Measurements from ENCODE around the gene PRSS53. TPM values are rescaled to one million over a fixed set of nuclear protein-coding genes. Genes with fewer than 3 reads are reported as not detected.

PRSS53 gene
- total RNA-seq, 1 donor from 2014 or later: 7.0 TPM

DNA sequence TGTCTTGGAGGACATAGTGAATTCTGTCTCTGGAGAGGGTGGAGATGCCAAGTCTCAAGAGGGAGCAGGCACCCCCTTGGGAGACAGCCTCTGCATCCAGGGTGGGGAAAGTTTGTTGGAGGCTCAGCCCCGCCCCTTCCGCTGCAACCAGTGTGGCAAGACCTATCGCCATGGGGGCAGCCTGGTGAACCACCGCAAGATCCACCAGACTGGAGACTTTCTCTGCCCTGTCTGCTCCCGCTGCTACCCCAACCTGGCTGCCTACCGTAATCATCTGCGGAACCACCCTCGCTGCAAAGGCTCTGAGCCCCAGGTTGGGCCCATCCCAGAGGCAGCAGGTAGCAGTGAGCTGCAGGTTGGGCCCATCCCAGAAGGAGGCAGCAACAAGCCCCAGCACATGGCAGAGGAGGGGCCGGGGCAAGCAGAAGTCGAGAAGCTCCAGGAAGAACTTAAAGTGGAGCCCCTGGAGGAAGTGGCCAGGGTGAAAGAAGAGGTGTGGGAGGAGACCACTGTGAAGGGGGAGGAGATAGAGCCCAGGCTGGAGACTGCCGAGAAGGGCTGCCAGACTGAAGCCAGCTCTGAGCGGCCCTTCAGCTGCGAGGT is 9.3 kb downstream of the PRSS53 start:
- no peak for DNase-seq (ENCODE audit: low spot score)
- no peaks in the 10 kb centered on the region for H3K27me3 Mint-ChIP-seq (ENCODE audit: low read depth)
- H3K4me1 Mint-ChIP-seq (ENCODE audit: low read depth): peaks cover 22% of the 10 kb centered on the region
- no peak overlapping the region for H3K27ac Mint-ChIP-seq (ENCODE audit: unreplicated experiment)
- H3K9me3 Mint-ChIP-seq (ENCODE audit: low read depth): no peaks in the 10 kb centered on the region
- no peak overlapping the region for H3K4me3 Mint-ChIP-seq (ENCODE audit: unreplicated experiment)
- peaks cover 14% of the 10 kb centered on the region for H3K36me3 Mint-ChIP-seq (ENCODE audit: low read depth)
- TF ChIP-seq, protein P1, sequence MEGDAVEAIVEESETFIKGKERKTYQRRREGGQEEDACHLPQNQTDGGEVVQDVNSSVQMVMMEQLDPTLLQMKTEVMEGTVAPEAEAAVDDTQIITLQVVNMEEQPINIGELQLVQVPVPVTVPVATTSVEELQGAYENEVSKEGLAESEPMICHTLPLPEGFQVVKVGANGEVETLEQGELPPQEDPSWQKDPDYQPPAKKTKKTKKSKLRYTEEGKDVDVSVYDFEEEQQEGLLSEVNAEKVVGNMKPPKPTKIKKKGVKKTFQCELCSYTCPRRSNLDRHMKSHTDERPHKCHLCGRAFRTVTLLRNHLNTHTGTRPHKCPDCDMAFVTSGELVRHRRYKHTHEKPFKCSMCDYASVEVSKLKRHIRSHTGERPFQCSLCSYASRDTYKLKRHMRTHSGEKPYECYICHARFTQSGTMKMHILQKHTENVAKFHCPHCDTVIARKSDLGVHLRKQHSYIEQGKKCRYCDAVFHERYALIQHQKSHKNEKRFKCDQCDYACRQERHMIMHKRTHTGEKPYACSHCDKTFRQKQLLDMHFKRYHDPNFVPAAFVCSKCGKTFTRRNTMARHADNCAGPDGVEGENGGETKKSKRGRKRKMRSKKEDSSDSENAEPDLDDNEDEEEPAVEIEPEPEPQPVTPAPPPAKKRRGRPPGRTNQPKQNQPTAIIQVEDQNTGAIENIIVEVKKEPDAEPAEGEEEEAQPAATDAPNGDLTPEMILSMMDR (IDR thresholded peaks at IDR 0.05): no peak

DNA sequence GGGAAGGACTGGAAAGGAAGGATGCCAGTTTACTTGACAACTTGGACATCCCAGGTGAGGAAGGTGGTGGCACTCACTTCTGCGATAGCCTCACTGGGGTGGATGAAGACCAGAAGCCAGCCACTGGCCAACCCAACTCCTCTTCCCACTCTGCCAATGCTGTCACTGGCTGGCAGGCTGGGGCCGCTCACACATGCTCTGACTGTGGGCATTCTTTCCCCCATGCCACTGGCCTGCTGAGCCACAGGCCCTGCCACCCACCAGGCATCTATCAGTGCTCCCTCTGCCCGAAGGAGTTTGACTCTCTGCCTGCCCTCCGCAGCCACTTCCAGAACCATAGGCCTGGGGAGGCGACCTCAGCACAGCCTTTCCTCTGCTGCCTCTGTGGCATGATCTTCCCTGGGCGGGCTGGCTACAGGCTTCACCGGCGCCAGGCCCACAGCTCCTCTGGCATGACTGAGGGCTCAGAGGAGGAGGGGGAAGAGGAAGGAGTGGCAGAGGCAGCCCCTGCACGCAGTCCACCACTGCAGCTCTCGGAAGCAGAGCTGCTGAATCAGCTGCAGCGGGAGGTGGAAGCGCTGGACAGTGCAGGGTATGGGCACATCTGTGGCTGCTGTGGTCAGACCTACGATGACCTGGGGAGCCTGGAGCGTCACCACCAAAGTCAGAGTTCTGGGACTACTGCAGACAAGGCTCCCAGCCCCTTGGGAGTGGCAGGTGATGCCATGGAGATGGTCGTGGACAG is 10.0 kb downstream of the PRSS53 start:
- DNase-seq (ENCODE audit: low spot score): no peak
- Mint-ChIP-seq H3K27ac (ENCODE audit: unreplicated experiment) (no peak overlapping the region), H3K27me3 (ENCODE audit: low read depth) (no peaks in the 10 kb centered on the region), H3K36me3 (ENCODE audit: low read depth) (peaks cover 14% of the 10 kb centered on the region), H3K4me1 (ENCODE audit: low read depth) (peaks cover 22% of the 10 kb centered on the region), H3K9me3 (ENCODE audit: low read depth) (no peaks in the 10 kb centered on the region), H3K4me3 (ENCODE audit: unreplicated experiment) (no peak overlapping the region)
- TF ChIP-seq, protein P1 (IDR thresholded peaks at IDR 0.05): no peak

DNA sequence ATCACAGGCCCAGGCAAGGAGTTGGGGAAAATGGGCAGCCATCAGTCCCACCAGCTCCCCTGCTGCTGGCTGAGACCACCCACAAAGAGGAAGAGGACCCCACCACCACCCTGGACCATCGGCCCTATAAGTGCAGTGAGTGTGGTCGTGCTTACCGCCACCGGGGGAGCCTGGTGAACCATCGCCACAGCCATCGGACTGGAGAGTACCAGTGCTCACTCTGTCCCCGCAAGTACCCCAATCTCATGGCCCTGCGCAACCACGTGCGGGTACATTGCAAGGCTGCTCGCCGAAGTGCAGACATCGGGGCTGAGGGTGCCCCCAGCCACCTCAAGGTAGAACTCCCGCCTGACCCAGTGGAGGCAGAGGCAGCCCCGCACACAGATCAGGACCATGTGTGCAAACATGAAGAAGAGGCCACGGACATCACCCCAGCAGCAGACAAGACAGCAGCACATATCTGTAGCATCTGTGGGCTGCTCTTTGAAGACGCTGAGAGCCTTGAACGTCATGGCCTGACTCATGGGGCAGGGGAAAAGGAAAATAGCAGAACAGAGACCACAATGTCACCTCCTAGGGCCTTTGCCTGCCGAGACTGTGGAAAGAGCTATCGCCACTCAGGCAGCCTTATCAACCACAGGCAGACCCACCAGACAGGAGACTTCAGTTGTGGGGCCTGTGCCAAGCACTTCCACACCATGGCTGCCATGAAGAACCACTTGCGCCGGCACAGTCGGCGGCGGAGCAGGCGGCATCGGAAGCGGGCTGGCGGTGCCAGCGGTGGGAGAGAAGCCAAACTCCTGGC is 10.9 kb downstream of the PRSS53 start:
- TF ChIP-seq, protein P1 (IDR thresholded peaks at IDR 0.05): no peak
- peaks cover 22% of the 10 kb centered on the region for H3K4me1 Mint-ChIP-seq (ENCODE audit: low read depth)
- DNase-seq (ENCODE audit: low spot score): no peak
- H3K4me3 Mint-ChIP-seq (ENCODE audit: unreplicated experiment): no peak overlapping the region
- H3K9me3 Mint-ChIP-seq (ENCODE audit: low read depth): no peaks in the 10 kb centered on the region
- no peaks in the 10 kb centered on the region for H3K27me3 Mint-ChIP-seq (ENCODE audit: low read depth)
- peaks cover 14% of the 10 kb centered on the region for H3K36me3 Mint-ChIP-seq (ENCODE audit: low read depth)
- no peak overlapping the region for H3K27ac Mint-ChIP-seq (ENCODE audit: unreplicated experiment)

DNA sequence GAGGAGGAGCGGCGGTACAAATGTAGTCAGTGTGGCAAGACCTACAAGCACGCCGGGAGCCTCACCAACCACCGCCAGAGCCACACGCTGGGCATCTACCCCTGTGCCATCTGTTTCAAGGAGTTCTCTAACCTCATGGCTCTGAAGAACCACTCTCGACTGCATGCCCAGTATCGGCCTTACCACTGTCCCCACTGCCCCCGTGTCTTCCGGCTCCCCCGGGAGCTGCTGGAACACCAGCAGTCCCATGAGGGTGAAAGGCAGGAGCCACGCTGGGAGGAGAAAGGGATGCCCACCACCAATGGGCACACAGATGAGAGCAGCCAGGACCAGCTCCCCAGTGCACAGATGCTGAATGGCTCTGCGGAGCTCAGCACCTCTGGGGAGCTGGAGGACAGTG is 11.7 kb downstream of the PRSS53 start:
- TF ChIP-seq, protein P1 (IDR thresholded peaks at IDR 0.05): no peak
- Mint-ChIP-seq H3K4me3 (ENCODE audit: unreplicated experiment) (no peak overlapping the region), H3K27me3 (ENCODE audit: low read depth) (no peaks in the 10 kb centered on the region), H3K4me1 (ENCODE audit: low read depth) (peaks cover 26% of the 10 kb centered on the region), H3K27ac (ENCODE audit: unreplicated experiment) (no peak overlapping the region), H3K9me3 (ENCODE audit: low read depth) (no peaks in the 10 kb centered on the region), H3K36me3 (ENCODE audit: low read depth) (peaks cover 14% of the 10 kb centered on the region)
- no peak for DNase-seq (ENCODE audit: low spot score)

DNA sequence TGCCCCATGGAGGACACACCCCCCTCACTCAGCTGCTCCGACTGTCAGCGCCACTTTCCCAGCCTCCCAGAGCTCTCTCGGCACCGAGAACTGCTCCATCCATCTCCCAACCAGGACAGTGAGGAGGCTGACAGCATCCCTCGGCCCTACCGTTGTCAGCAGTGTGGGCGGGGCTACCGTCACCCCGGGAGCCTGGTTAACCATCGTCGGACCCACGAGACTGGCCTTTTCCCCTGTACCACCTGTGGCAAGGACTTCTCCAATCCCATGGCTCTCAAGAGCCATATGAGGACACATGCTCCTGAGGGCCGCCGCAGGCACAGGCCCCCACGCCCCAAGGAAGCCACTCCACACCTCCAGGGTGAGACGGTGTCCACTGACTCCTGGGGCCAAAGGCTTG is 12.4 kb downstream of the PRSS53 start:
- no peak for DNase-seq (ENCODE audit: low spot score)
- Mint-ChIP-seq H3K4me1 (ENCODE audit: low read depth) (peaks cover 31% of the 10 kb centered on the region), H3K36me3 (ENCODE audit: low read depth) (peaks cover 14% of the 10 kb centered on the region), H3K27me3 (ENCODE audit: low read depth) (no peaks in the 10 kb centered on the region), H3K9me3 (ENCODE audit: low read depth) (no peaks in the 10 kb centered on the region), H3K4me3 (ENCODE audit: unreplicated experiment) (no peak overlapping the region), H3K27ac (ENCODE audit: unreplicated experiment) (no peak overlapping the region)
- TF ChIP-seq, protein P1 (IDR thresholded peaks at IDR 0.05): no peak
